Measurements from ENCODE around the gene DLGAP4.

DNA sequence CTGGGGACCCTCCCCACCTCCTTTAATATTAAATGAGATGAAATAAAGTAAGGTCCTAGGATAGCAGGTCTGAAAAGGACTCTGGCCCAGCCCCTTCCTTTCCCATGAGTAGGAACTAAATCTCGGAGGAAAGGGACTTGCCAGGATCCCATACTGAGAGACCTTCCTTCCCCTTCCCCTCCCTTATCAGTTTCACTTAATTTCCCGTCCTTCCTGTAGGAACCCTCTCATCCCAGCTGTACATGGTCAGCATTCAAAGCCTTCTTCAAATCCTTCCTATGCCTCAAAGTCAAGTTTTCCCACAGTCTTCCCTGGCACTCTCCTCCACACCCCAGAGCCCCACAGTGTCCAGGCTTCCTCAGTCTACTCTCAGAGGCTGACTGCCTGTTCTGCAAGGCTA lies 163.8 kb downstream of the DLGAP4 start:
- TF ChIP-seq CTCF (IDR thresholded peaks at IDR 0.05) (no peak), MAZ (IDR thresholded peaks at IDR 0.05; ENCODE audit: borderline replicate concordance, low read depth, low read length) (no peak), POLR2A (IDR thresholded peaks at IDR 0.05; ENCODE audit: low read length) (no peak), ZSCAN20 (CRISPR knock-in tag; IDR thresholded peaks at IDR 0.05) (no peak), RAD21 (conservative IDR thresholded peaks at IDR 0.05 in 1 of 2, IDR thresholded peaks at IDR 0.05 in 1 of 2) (no peak), ZC3H11A (IDR thresholded peaks at IDR 0.05) (no peak), RFX5 (IDR thresholded peaks at IDR 0.05) (no peak), CHD2 (IDR thresholded peaks at IDR 0.05; ENCODE audit: low read length, partially characterized antibody) (no peak), MAFK (IDR thresholded peaks at IDR 0.05; ENCODE audit: partially characterized antibody) (no peak), EP300 (IDR thresholded peaks at IDR 0.05) (no peak), ZFP36 (IDR thresholded peaks at IDR 0.05; ENCODE audit: borderline replicate concordance, partially characterized antibody) (no peak), NPAS2 (CRISPR knock-in tag; IDR thresholded peaks at IDR 0.05; ENCODE audit: borderline replicate concordance) (no peak), JUNB (IDR thresholded peaks at IDR 0.05) (no peak), MAX (IDR thresholded peaks at IDR 0.05) (no peak)
